Skin of body (tissue), 2 donors: ENCODE data around the gene SLC1A2. TPM values are rescaled to one million over a fixed set of nuclear protein-coding genes. Genes with fewer than 3 reads are reported as not detected.
A peak's percentile ranks its signal among the peaks of the same experiment; 100 is the strongest.

Source experiments
- DNase-seq: peaks from one replicate; lab custom pipeline; 2025; lab: John Stamatoyannopoulos, UW
- total RNA-seq: library from RNA; depleted of rRNA; stranded (reverse); fragments of >200 nt; gene quantifications from one replicate; pipeline ENCODE4 v1.2.3, GENCODE V29; 2014

SLC1A2 gene
- total RNA-seq, 1 donor from 2014 or later, result 0.99 TPM

- DNase-seq, result no peak
These were observed 67.1 kb downstream of the SLC1A2 start for GRCh38 chr11:35352077-35352888.

GRCh38 chr11:35349897-35350296 is 69.5 kb downstream of the SLC1A2 start:
- DNase-seq, result no peak

- DNase-seq, result no peak
These were observed 70.3 kb downstream of the SLC1A2 start for GRCh38 chr11:35348898-35349687.

- peak; percentile 9 for DNase-seq
These were observed 71.4 kb downstream of the SLC1A2 start for GRCh38 chr11:35347921-35348331.

- no peak for DNase-seq
These were observed 72.0 kb downstream of the SLC1A2 start for GRCh38 chr11:35347173-35347878.

- no peak for DNase-seq
These were observed 72.7 kb downstream of the SLC1A2 start for GRCh38 chr11:35346472-35347156.

GRCh38 chr11:35344681-35345574 is 74.4 kb downstream of the SLC1A2 start:
- DNase-seq, result no peak

- no peak for DNase-seq
These were observed 76.2 kb downstream of the SLC1A2 start for GRCh38 chr11:35343033-35343598.

GRCh38 chr11:35340715-35341114 is 78.6 kb downstream of the SLC1A2 start:
- no peak for DNase-seq

GRCh38 chr11:35340071-35340470 is 79.3 kb downstream of the SLC1A2 start:
- no peak for DNase-seq

- no peak for DNase-seq
These were observed 80.4 kb downstream of the SLC1A2 start for GRCh38 chr11:35338921-35339320.

GRCh38 chr11:35337914-35338305 is 81.4 kb downstream of the SLC1A2 start:
- no peak for DNase-seq

GRCh38 chr11:35337136-35337913 is 82.0 kb downstream of the SLC1A2 start:
- DNase-seq, result no peak

- DNase-seq, result no peak
These were observed 82.6 kb downstream of the SLC1A2 start for GRCh38 chr11:35336726-35337125.

GRCh38 chr11:35335226-35335625 is 84.1 kb downstream of the SLC1A2 start:
- DNase-seq, result no peak

- no peak for DNase-seq
These were observed 84.8 kb downstream of the SLC1A2 start for GRCh38 chr11:35334385-35335090.

- DNase-seq, result no peak
These were observed 86.8 kb downstream of the SLC1A2 start for GRCh38 chr11:35332524-35332923.

GRCh38 chr11:35330931-35331330 is 88.4 kb downstream of the SLC1A2 start:
- no peak for DNase-seq
